IMR-90 (cell line): ENCODE results near the gene CALM1. TPM values are rescaled to one million over a fixed set of nuclear protein-coding genes. Genes with fewer than 3 reads are reported as not detected.
A peak's percentile ranks its signal among the peaks of the same experiment; 100 is the strongest.

Experiments used
- ATAC-seq: fragments of 200-7000 bp; cut with Tn5 transposase; 2 replicates; pipeline ENCODE4 v1.9.1; 2020; ENCODE audit warnings: low read depth, mild to moderate bottlenecking, moderate library complexity
- BruUV-seq: library from RNA; stranded (reverse); fragments of 400-500 nt; replicated peaks from 2 replicates; lab custom pipeline; 2021; lab: Mats Ljungman, UMichigan
- CTCF ChIA-PET: fragments of 300-600 bp; formaldehyde crosslinking; extraction: SDS; loops from one replicate; lab custom pipeline; 2021; ENCODE audit warnings: antibody characterized with exemption; lab: Yijun Ruan, JAX
- POLR2A ChIA-PET: fragments of 300-600 bp; sonication (Branson Sonifier 250); formaldehyde crosslinking; loops from one replicate; lab custom pipeline; 2022; ENCODE audit warnings: antibody characterized with exemption; ENCODE audit not compliant: unreplicated experiment; lab: Charles Lee
- DNase-seq: peaks from one replicate; pipeline ENCODE4 v3.0.0; 2013
- H2AFZ ChIP-seq: replicated peaks from 2 replicates; pipeline ENCODE3; 2013; ENCODE audit warnings: low read length, mild to moderate bottlenecking; ENCODE audit not compliant: poor library complexity
- H2AK5ac ChIP-seq: 2 replicates; pipeline ENCODE4 v1.6.1; 2013; ENCODE audit warnings: low read depth, low read length, inconsistent platforms
- H2AK9ac ChIP-seq: replicated peaks from 2 replicates; pipeline ENCODE3; 2013; ENCODE audit warnings: mild to moderate bottlenecking, low read depth, low read length, moderate library complexity; ENCODE audit not compliant: poor library complexity
- H2BK120ac ChIP-seq: 2 replicates; pipeline ENCODE4 v1.6.1; 2013; ENCODE audit warnings: low read depth, low read length, inconsistent platforms
- H2BK15ac ChIP-seq: 3 replicates; pipeline ENCODE4 v1.6.1; 2013; ENCODE audit warnings: low read depth, low read length, inconsistent platforms
- H2BK20ac ChIP-seq: 2 replicates; pipeline ENCODE4 v1.6.1; 2013; ENCODE audit warnings: low read depth, mild to moderate bottlenecking, inconsistent platforms, low read length, moderate library complexity
- H2BK5ac ChIP-seq: 2 replicates; pipeline ENCODE4 v1.6.1; 2013; ENCODE audit warnings: mild to moderate bottlenecking, low read depth, low read length, inconsistent platforms; ENCODE audit not compliant: poor library complexity, severe bottlenecking
- H3K14ac ChIP-seq: replicated peaks from 2 replicates; pipeline ENCODE4 v1.6.1; 2013; ENCODE audit warnings: low read depth, low read length, inconsistent platforms
- H3K18ac ChIP-seq: 2 replicates; pipeline ENCODE4 v1.6.1; 2013; ENCODE audit warnings: low read depth, low read length, control low read depth
- H3K23ac ChIP-seq: 2 replicates; pipeline ENCODE4 v1.6.1; 2013; ENCODE audit warnings: low read depth, low read length, inconsistent platforms
- H3K27ac ChIP-seq: 2 replicates; pipeline ENCODE4 v1.5.1; 2013; ENCODE audit warnings: mild to moderate bottlenecking, control low read depth, low read length; ENCODE audit not compliant: insufficient read depth
- H3K27me3 ChIP-seq: 2 replicates; pipeline ENCODE4 v1.6.1; 2013; ENCODE audit warnings: low read length; ENCODE audit not compliant: control insufficient read depth, insufficient read depth
- H3K36me3 ChIP-seq: 2 replicates; pipeline ENCODE4 v1.6.1; 2013; ENCODE audit warnings: low read length, mixed read lengths; ENCODE audit not compliant: control insufficient read depth, insufficient read depth
- H3K4ac ChIP-seq: 2 replicates; pipeline ENCODE4 v1.6.1; 2013; ENCODE audit warnings: low read depth, low read length, inconsistent platforms
- H3K4me1 ChIP-seq: 2 replicates; pipeline ENCODE4 v1.6.1; 2013; ENCODE audit warnings: low read length, mixed read lengths; ENCODE audit not compliant: control insufficient read depth, insufficient read depth
- H3K4me2 ChIP-seq: 2 replicates; pipeline ENCODE4 v1.6.1; 2013; ENCODE audit warnings: low read depth, mild to moderate bottlenecking, control low read depth, low read length, moderate library complexity
- H3K4me3 ChIP-seq: 2 replicates; pipeline ENCODE4 v1.5.1; 2013; ENCODE audit warnings: low read depth, mild to moderate bottlenecking, control low read depth, low read length, moderate library complexity; ENCODE audit not compliant: insufficient read depth
- H3K56ac ChIP-seq: 2 replicates; pipeline ENCODE4 v1.6.1; 2013; ENCODE audit warnings: low read length, inconsistent platforms; ENCODE audit not compliant: insufficient read depth; ENCODE audit errors: extremely low read depth
- H3K79me1 ChIP-seq, 2 experiments: 2 replicates each; pipeline ENCODE4 v1.6.1; 2013; ENCODE audit warnings: low read length in 2 of 2, inconsistent platforms in 1 of 2, low read depth in 1 of 2
- H3K9ac ChIP-seq: 2 replicates; pipeline ENCODE4 v1.6.1; 2013; ENCODE audit warnings: low read depth, low read length, control low read depth
- H3K9me1 ChIP-seq: 2 replicates; pipeline ENCODE4 v1.6.1; 2013; ENCODE audit warnings: low read length, inconsistent platforms; ENCODE audit not compliant: insufficient read depth
- H3K9me3 ChIP-seq: 2 replicates; pipeline ENCODE4 v1.6.1; 2013; ENCODE audit warnings: low read length; ENCODE audit not compliant: control insufficient read depth, insufficient read depth
- H4K20me1 ChIP-seq: 2 replicates; pipeline ENCODE4 v1.6.1; 2013; ENCODE audit warnings: low read length, inconsistent platforms; ENCODE audit not compliant: insufficient read depth
- H4K5ac ChIP-seq: 2 replicates; pipeline ENCODE4 v1.6.1; 2013; ENCODE audit warnings: mild to moderate bottlenecking, low read depth, low read length, control low read depth
- H4K8ac ChIP-seq, 2 experiments: 2 replicates each; pipeline ENCODE4 v1.6.1; 2013; ENCODE audit warnings: low read depth in 2 of 2, low read length in 2 of 2, control low read depth in 1 of 2, inconsistent platforms in 1 of 2
- H4K91ac ChIP-seq: 2 replicates; pipeline ENCODE4 v1.6.1; 2013; ENCODE audit warnings: low read depth, low read length, inconsistent platforms; ENCODE audit not compliant: insufficient read depth
- CEBPB ChIP-seq: IDR thresholded peaks from 2 replicates; pipeline ENCODE4 v1.6.1; 2012; ENCODE audit warnings: low read depth, low read length, improper control_type of control experiment
- RFX5 ChIP-seq: IDR thresholded peaks from 2 replicates; pipeline ENCODE4 v1.8.0; 2012; ENCODE audit warnings: low read depth, mild to moderate bottlenecking, low read length, moderate library complexity
- WGBS, 2 experiments: methylation state at CpG; one replicate each; pipeline versions ENCODE4 v1.1.5 to v1.1.7; 2013; ENCODE audit warnings: missing lambda C conversion rate in 2 of 2; ENCODE audit not compliant: insufficient read length in 1 of 2; ENCODE audit errors: extremely low coverage in 2 of 2; 5-methylcytosine and 5-hydroxymethylcytosine counted together
- dilution Hi-C: fragments of 300-500 bp; cut with HindIII; formaldehyde crosslinking; loops from one replicate; pipeline ENCODE4 v1.14.3; 2018; ENCODE audit warnings: low sequenced_read_pairs; ENCODE audit not compliant: unreplicated experiment
- in situ Hi-C: fragments of 300-500 bp; cut with MboI; formaldehyde crosslinking; loops from 3 replicates; pipeline ENCODE4 v1.14.3; 2019; ENCODE audit warnings: low sequenced_read_pairs, inconsistent platforms, mixed read lengths
- intact Hi-C: fragments of 100-400 bp; cut with micrococcal nuclease; formaldehyde crosslinking; loops from 2 replicates; pipeline ENCODE4 v1.10.0; 2022
- polyA plus RNA-seq, 3 experiments: library from polyadenylated mRNA; depleted of rRNA; stranded (reverse); fragments of >200 nt; gene quantifications; 2 replicates each; pipeline ENCODE4 v1.2.3, GENCODE V29; 2012; ENCODE audit warnings: low replicate concordance in 1 of 3
- total RNA-seq: library from RNA; depleted of rRNA; stranded (reverse); fragments of >200 nt; gene quantifications from 2 replicates; pipeline ENCODE4 v1.2.3, GENCODE V29; 2012

CALM1 gene
- total and polyA plus RNA-seq, 2 of the 4 experiments (the other 2 are of a cell fraction) = 72.9 to 188 TPM

- Histone ChIP-seq H4K91ac (no peak overlapping the region), H2AK5ac (no peak overlapping the region), H4K20me1 (no peaks in the 10 kb centered on the region), H3K27ac (no peak overlapping the region), H3K9ac (no peak overlapping the region), H4K5ac (no peak overlapping the region), H3K4me2 (no peak overlapping the region), H3K56ac (no peak overlapping the region), H3K18ac (no peak overlapping the region), H2BK20ac (no peak overlapping the region), H2AFZ (no peak overlapping the region), H2AK9ac (no peak overlapping the region), H3K4me3 (no peak overlapping the region), H2BK5ac (no peak overlapping the region), H3K36me3 (no peaks in the 10 kb centered on the region), H3K4ac (no peak overlapping the region), H3K9me1 (no peaks in the 10 kb centered on the region), H3K9me3 (peaks cover 10% of the 10 kb centered on the region), H3K4me1 (no peaks in the 10 kb centered on the region), H2BK120ac (no peak overlapping the region), H3K23ac (no peak overlapping the region), H3K79me1 (no peaks in the 10 kb centered on the region), H4K8ac (no peak overlapping the region), H2BK15ac (no peak overlapping the region), H3K14ac (no peak overlapping the region), H3K27me3 (peaks cover 4% of the 10 kb centered on the region)
- ChIA-PET CTCF (no interaction called here), POLR2A (no interaction called here)
- intact Hi-C loops (no loop called here), in situ Hi-C loops (no loop called here), dilution Hi-C loops (no loop called here)
- WGBS, 2 experiments = no CpG with 5 or more reads among the region's 6 CpGs
- TF ChIP-seq RFX5 (no peak), CEBPB (peak; percentile 96)
- no TSS peak for BruUV-seq
- DNase-seq = no peak
- no peak for ATAC-seq
These were observed 47.4 kb downstream of the CALM1 start for GRCh38 chr14:90444077-90444696.
